ENCODE data around the gene ZBTB25. TPM values are rescaled to one million over a fixed set of nuclear protein-coding genes. Genes with fewer than 3 reads are reported as not detected.
A peak's percentile ranks its signal among the peaks of the same experiment; 100 is the strongest.

Gene ZBTB25
- total RNA-seq, 2 donors from 2014 or later: 30.4 to 31.3 TPM

- no peak overlapping the region for H3K4me3 Mint-ChIP-seq
- ATAC-seq (replicated peaks in 1 of 2) (no peak), DNase-seq (no peak)
- no peaks in the 10 kb centered on the region for H3K9me3 Mint-ChIP-seq
- H3K27ac Mint-ChIP-seq: no peak overlapping the region
- H3K4me1 Mint-ChIP-seq (ENCODE audit: low read depth): peaks cover 46% of the 10 kb centered on the region
- H3K27me3 Mint-ChIP-seq (ENCODE audit: low read depth): no peaks in the 10 kb centered on the region
- H3K36me3 Mint-ChIP-seq (ENCODE audit: insufficient read depth in 2 of 2): peaks cover 5 to 11% of the 10 kb centered on the region in 2 donors
Observed at GRCh38 chr14:64491637-64492036, 12.0 kb downstream of the ZBTB25 start.

GRCh38 chr14:64488590-64489099 is 15.0 kb downstream of the ZBTB25 start:
- ATAC-seq (replicated peaks in 1 of 2): no peak
- no peak for DNase-seq
- Mint-ChIP-seq H3K4me1 (ENCODE audit: low read depth) (peaks cover 29% of the 10 kb centered on the region), H3K9me3 (no peaks in the 10 kb centered on the region), H3K27ac (peak overlapping the region; percentile 14), H3K36me3 (ENCODE audit: insufficient read depth in 2 of 2) (peaks cover 5 to 14% of the 10 kb centered on the region in 2 donors), H3K27me3 (ENCODE audit: low read depth) (no peaks in the 10 kb centered on the region), H3K4me3 (no peak overlapping the region)

GRCh38 chr14:64478634-64479250 is 24.9 kb downstream of the ZBTB25 start:
- Mint-ChIP-seq H3K4me3 (no peak overlapping the region), H3K36me3 (ENCODE audit: insufficient read depth in 2 of 2) (peaks cover 0 to 5% of the 10 kb centered on the region in 2 donors), H3K9me3 (no peaks in the 10 kb centered on the region), H3K27ac (peak overlapping the region; percentile 54), H3K4me1 (ENCODE audit: low read depth) (peaks cover 24% of the 10 kb centered on the region), H3K27me3 (ENCODE audit: low read depth) (no peaks in the 10 kb centered on the region)
- no peak for DNase-seq
- ATAC-seq (replicated peaks in 1 of 2): no peak

- DNase-seq (no peak), ATAC-seq (replicated peaks in 1 of 2) (peak; percentile 39 to 64)
- Mint-ChIP-seq H3K36me3 (ENCODE audit: insufficient read depth in 2 of 2) (peaks cover 0 to 5% of the 10 kb centered on the region in 2 donors), H3K27ac (no peak overlapping the region), H3K27me3 (ENCODE audit: low read depth) (no peaks in the 10 kb centered on the region), H3K9me3 (no peaks in the 10 kb centered on the region), H3K4me3 (no peak overlapping the region), H3K4me1 (ENCODE audit: low read depth) (peaks cover 26% of the 10 kb centered on the region)
Observed at GRCh38 chr14:64476438-64476837, 27.2 kb downstream of the ZBTB25 start.

GRCh38 chr14:64475585-64476273 is 27.9 kb downstream of the ZBTB25 start:
- H3K9me3 Mint-ChIP-seq: no peaks in the 10 kb centered on the region
- DNase-seq (no peak), ATAC-seq (replicated peaks in 1 of 2) (peak in 1 of 2 donors; percentile 25)
- no peak overlapping the region for H3K27ac Mint-ChIP-seq
- peaks cover 26% of the 10 kb centered on the region for H3K4me1 Mint-ChIP-seq (ENCODE audit: low read depth)
- H3K4me3 Mint-ChIP-seq: no peak overlapping the region
- peaks cover 0 to 5% of the 10 kb centered on the region in 2 donors for H3K36me3 Mint-ChIP-seq (ENCODE audit: insufficient read depth in 2 of 2)
- no peaks in the 10 kb centered on the region for H3K27me3 Mint-ChIP-seq (ENCODE audit: low read depth)

- Mint-ChIP-seq H3K9me3 (no peaks in the 10 kb centered on the region), H3K36me3 (ENCODE audit: insufficient read depth in 2 of 2) (peaks cover 0 to 5% of the 10 kb centered on the region in 2 donors), H3K27me3 (ENCODE audit: low read depth) (no peaks in the 10 kb centered on the region), H3K27ac (no peak overlapping the region), H3K4me1 (ENCODE audit: low read depth) (peaks cover 26% of the 10 kb centered on the region), H3K4me3 (peak overlapping the region in 1 of 2 donors; percentile 32)
- ATAC-seq (replicated peaks in 1 of 2): peak in 1 of 2 donors; percentile 54
- no peak for DNase-seq
Observed at GRCh38 chr14:64474698-64475097, 28.9 kb downstream of the ZBTB25 start.

GRCh38 chr14:64474041-64474440 is 29.6 kb downstream of the ZBTB25 start:
- DNase-seq (no peak), ATAC-seq (replicated peaks in 1 of 2) (peak; percentile 29 to 43)
- H3K27ac Mint-ChIP-seq: no peak overlapping the region
- H3K4me1 Mint-ChIP-seq (ENCODE audit: low read depth): peaks cover 26% of the 10 kb centered on the region
- H3K27me3 Mint-ChIP-seq (ENCODE audit: low read depth): no peaks in the 10 kb centered on the region
- H3K9me3 Mint-ChIP-seq: no peaks in the 10 kb centered on the region
- H3K36me3 Mint-ChIP-seq (ENCODE audit: insufficient read depth in 2 of 2): peaks cover 0 to 5% of the 10 kb centered on the region in 2 donors
- H3K4me3 Mint-ChIP-seq: no peak overlapping the region

- DNase-seq (no peak), ATAC-seq (replicated peaks in 1 of 2) (no peak)
- no peak overlapping the region for H3K27ac Mint-ChIP-seq
- H3K9me3 Mint-ChIP-seq: no peaks in the 10 kb centered on the region
- peaks cover 0 to 2% of the 10 kb centered on the region in 2 donors for H3K36me3 Mint-ChIP-seq (ENCODE audit: insufficient read depth in 2 of 2)
- H3K4me3 Mint-ChIP-seq: no peak overlapping the region
- no peaks in the 10 kb centered on the region for H3K27me3 Mint-ChIP-seq (ENCODE audit: low read depth)
- H3K4me1 Mint-ChIP-seq (ENCODE audit: low read depth): peaks cover 43% of the 10 kb centered on the region
Observed at GRCh38 chr14:64468451-64468850, 35.2 kb downstream of the ZBTB25 start.

- Mint-ChIP-seq H3K9me3 (no peaks in the 10 kb centered on the region), H3K4me1 (ENCODE audit: low read depth) (peaks cover 43% of the 10 kb centered on the region), H3K4me3 (peak overlapping the region in 1 of 2 donors; percentile 11), H3K27me3 (ENCODE audit: low read depth) (no peaks in the 10 kb centered on the region), H3K27ac (peak overlapping the region; percentile 85), H3K36me3 (ENCODE audit: insufficient read depth in 2 of 2) (peaks cover 0 to 2% of the 10 kb centered on the region in 2 donors)
- DNase-seq (no peak), ATAC-seq (replicated peaks in 1 of 2) (peak in 1 of 2 donors; percentile 30)
Observed at GRCh38 chr14:64467566-64467965, 36.1 kb downstream of the ZBTB25 start.

GRCh38 chr14:64467101-64467500 is 36.5 kb downstream of the ZBTB25 start:
- Mint-ChIP-seq H3K27me3 (ENCODE audit: low read depth) (no peaks in the 10 kb centered on the region), H3K27ac (no peak overlapping the region), H3K4me1 (ENCODE audit: low read depth) (peaks cover 43% of the 10 kb centered on the region), H3K9me3 (no peaks in the 10 kb centered on the region), H3K4me3 (peak overlapping the region in 1 of 2 donors; percentile 11), H3K36me3 (ENCODE audit: insufficient read depth in 2 of 2) (peaks cover 0 to 2% of the 10 kb centered on the region in 2 donors)
- ATAC-seq (replicated peaks in 1 of 2) (no peak), DNase-seq (no peak)

- Mint-ChIP-seq H3K4me3 (peak overlapping the region; percentile 90 to 91), H3K4me1 (ENCODE audit: low read depth) (peaks cover 43% of the 10 kb centered on the region), H3K9me3 (no peaks in the 10 kb centered on the region), H3K27ac (peak overlapping the region; percentile 53), H3K36me3 (ENCODE audit: insufficient read depth in 2 of 2) (peaks cover under 1 to 3% of the 10 kb centered on the region in 2 donors), H3K27me3 (ENCODE audit: low read depth) (no peaks in the 10 kb centered on the region)
- ATAC-seq (replicated peaks in 1 of 2) (no peak), DNase-seq (no peak)
Observed at GRCh38 chr14:64465831-64466554, 37.6 kb downstream of the ZBTB25 start.

- Mint-ChIP-seq H3K9me3 (no peaks in the 10 kb centered on the region), H3K4me1 (ENCODE audit: low read depth) (peaks cover 43% of the 10 kb centered on the region), H3K36me3 (ENCODE audit: insufficient read depth in 2 of 2) (peaks cover 2 to 3% of the 10 kb centered on the region in 2 donors), H3K27me3 (ENCODE audit: low read depth) (no peaks in the 10 kb centered on the region), H3K27ac (peak within 1 kb of the TSS; percentile 84), H3K4me3 (peak within 1 kb of the TSS; percentile 91 to 97)
- DNase-seq: peak; percentile 71 to 78
- peak; percentile 93 for ATAC-seq (replicated peaks in 1 of 2)
Observed at GRCh38 chr14:64465191-64465822, 38.3 kb downstream of the ZBTB25 start, which contains the start of gene AKAP5. AKAP5 (plus strand) TSS chr14:64465499; CDS start chr14:64468395, 2,896 bp downstream.

Measured in activated T-cell treated with anti-CD3 and anti-CD28 coated beads, Interleukin-2, amount 50 U/mL, for 72 hours (primary cell).